ENCODE data around the gene FRMD5. TPM values are rescaled to one million over a fixed set of nuclear protein-coding genes. Genes with fewer than 3 reads are reported as not detected.
A peak's percentile ranks its signal among the peaks of the same experiment; 100 is the strongest.

FRMD5 gene
- polyA plus RNA-seq, 2 of the 4 experiments (the other 2 are of a cell fraction): 2.5 to 3.6 TPM

GRCh38 chr15:43824302-43825246, 370.5 kb downstream of the FRMD5 start, which contains the start of gene MFAP1:
MFAP1 (minus strand) TSS chr15:43824690; CDS start chr15:43824569, 121 bp downstream.
- DNase-seq (ENCODE audit: low read depth in 1 of 2, low spot score in 1 of 2): peak; percentile 90 to 96
- H3K9me3 ChIP-seq: no peaks in the 10 kb centered on the region
- H3K4me1 ChIP-seq: peaks cover 18% of the 10 kb centered on the region; the same call in 2 of the 3 replicates
- ATAC-seq: peak; percentile 89 to 94
- ChIA-PET POLR2A (interaction anchor here (0.8 to 1.2 kb wide), 7 partner anchors 20 to 888 kb away, joined by 3 to 7 read pairs (median 4); partner anchors contain the start of genes ELL3, HYPK and SERINC4), CTCF (no interaction called here)
- peak within 1 kb of the TSS; percentile 77 for H3K4me3 ChIP-seq
- peak within 1 kb of the TSS; percentile 88 for H3K4me2 ChIP-seq
- peak within 1 kb of the TSS; percentile 82 to 92 for H3K27ac ChIP-seq
- WGBS (ENCODE audit: missing lambda C conversion rate): 9% methylated on average over 46 of the region's 46 CpGs
- TF ChIP-seq POLR2A (IDR thresholded peaks at IDR 0.05; ENCODE audit: low read length) (peak; percentile 66), RFX5 (IDR thresholded peaks at IDR 0.05) (0 out of 2 replicates have a peak, but pooled peaks have one; percentile 21), ZFP36 (IDR thresholded peaks at IDR 0.05; ENCODE audit: borderline replicate concordance, partially characterized antibody) (no peak), JUN (IDR thresholded peaks at IDR 0.05) (peak; percentile 52 to 71; a peak in 2 of 5 replicates), PHF8 (IDR thresholded peaks at IDR 0.05; ENCODE audit: borderline replicate concordance, low read depth) (peak; percentile 67; the same call in 1 of the 2 replicates), CHD4 (IDR thresholded peaks at IDR 0.05; ENCODE audit: borderline replicate concordance) (no peak), HMGXB4 (CRISPR knock-in tag; IDR thresholded peaks at IDR 0.05; ENCODE audit: borderline replicate concordance) (no peak), CBX2 (IDR thresholded peaks at IDR 0.05; ENCODE audit: borderline replicate concordance, low read depth) (no peak), FOSB (CRISPR knock-in tag; IDR thresholded peaks at IDR 0.05) (no peak), JUNB (IDR thresholded peaks at IDR 0.05) (no peak), TFCP2L1 (CRISPR knock-in tag; IDR thresholded peaks at IDR 0.05) (no peak), GATA3 (IDR thresholded peaks at IDR 0.05; ENCODE audit: borderline replicate concordance) (no peak), MAX (IDR thresholded peaks at IDR 0.05) (peak; percentile 98), E2F6 (IDR thresholded peaks at IDR 0.05; ENCODE audit: borderline replicate concordance, low read depth) (peak; percentile 100), TP53 (CRISPR knock-in tag; IDR thresholded peaks at IDR 0.05) (no peak)
- TF ChIP-seq, protein P1, sequence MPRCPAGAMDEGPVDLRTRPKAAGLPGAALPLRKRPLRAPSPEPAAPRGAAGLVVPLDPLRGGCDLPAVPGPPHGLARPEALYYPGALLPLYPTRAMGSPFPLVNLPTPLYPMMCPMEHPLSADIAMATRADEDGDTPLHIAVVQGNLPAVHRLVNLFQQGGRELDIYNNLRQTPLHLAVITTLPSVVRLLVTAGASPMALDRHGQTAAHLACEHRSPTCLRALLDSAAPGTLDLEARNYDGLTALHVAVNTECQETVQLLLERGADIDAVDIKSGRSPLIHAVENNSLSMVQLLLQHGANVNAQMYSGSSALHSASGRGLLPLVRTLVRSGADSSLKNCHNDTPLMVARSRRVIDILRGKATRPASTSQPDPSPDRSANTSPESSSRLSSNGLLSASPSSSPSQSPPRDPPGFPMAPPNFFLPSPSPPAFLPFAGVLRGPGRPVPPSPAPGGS (IDR thresholded peaks at IDR 0.05): peak; percentile 57; the same call in 1 of the 3 replicates
- peak; percentile 67 for FAIRE-seq

DNA sequence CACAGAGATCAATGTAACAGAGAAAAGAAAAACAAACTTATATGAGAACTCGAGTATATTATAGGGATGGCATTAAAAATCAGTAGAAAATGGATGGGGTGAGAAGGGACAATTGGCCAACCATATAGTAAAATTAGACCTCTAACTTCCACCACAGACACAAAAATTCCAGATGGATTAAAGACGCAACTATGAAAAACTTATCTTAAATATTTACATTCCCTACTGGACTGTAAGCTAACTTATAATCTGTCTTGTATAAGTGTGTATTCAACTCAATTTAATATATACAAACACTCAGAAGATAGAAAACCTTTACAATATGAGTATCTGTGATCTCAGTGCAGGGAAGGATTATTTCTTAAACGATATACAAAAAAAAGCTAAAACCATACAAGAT, 373.6 kb downstream of the FRMD5 start:
- WGBS (ENCODE audit: missing lambda C conversion rate): 55% methylated on average over 3 of the region's 3 CpGs
- H3K4me1 ChIP-seq: peaks cover 10% of the 10 kb centered on the region; the same call in 2 of the 3 replicates
- 0 out of 3 replicates have a peak overlapping the region, but pooled peaks have one; percentile 13 for H3K4me2 ChIP-seq
- no peaks in the 10 kb centered on the region for H3K9me3 ChIP-seq
- no peak overlapping the region for H3K4me3 ChIP-seq
- no peak for TF ChIP-seq ATOH8 (CRISPR knock-in tag; IDR thresholded peaks at IDR 0.05; ENCODE audit: low read depth)
- TF ChIP-seq FOXS1 (CRISPR knock-in tag; IDR thresholded peaks at IDR 0.05): no peak
- no peak for TF ChIP-seq RAD21 (conservative IDR thresholded peaks at IDR 0.05 in 1 of 2, IDR thresholded peaks at IDR 0.05 in 1 of 2)
- TF ChIP-seq ZC3H11A (IDR thresholded peaks at IDR 0.05): no peak
- TF ChIP-seq TP53 (CRISPR knock-in tag; IDR thresholded peaks at IDR 0.05): no peak
- no peak for TF ChIP-seq ZNF302 (CRISPR knock-in tag; IDR thresholded peaks at IDR 0.05)
- no peak for TF ChIP-seq E2F6 (IDR thresholded peaks at IDR 0.05; ENCODE audit: borderline replicate concordance, low read depth)
- no peak for TF ChIP-seq EHF (CRISPR knock-in tag; IDR thresholded peaks at IDR 0.05)
- no peak for TF ChIP-seq MAFK (IDR thresholded peaks at IDR 0.05; ENCODE audit: partially characterized antibody)
- no peak for TF ChIP-seq EP300 (IDR thresholded peaks at IDR 0.05)
- no peak for TF ChIP-seq FOSB (CRISPR knock-in tag; IDR thresholded peaks at IDR 0.05)
- no peak for TF ChIP-seq ZFP36 (IDR thresholded peaks at IDR 0.05; ENCODE audit: borderline replicate concordance, partially characterized antibody)
- TF ChIP-seq EHMT2 (IDR thresholded peaks at IDR 0.05; ENCODE audit: low read depth): no peak
- ChIA-PET CTCF (interaction anchor here (0.8 to 1.2 kb wide), 4 partner anchors 9 to 29 kb away, joined by 3 to 4 read pairs (median 3); partner anchors contain the start of gene HYPK), POLR2A (no interaction called here)
- ATAC-seq (no peak), DNase-seq (ENCODE audit: low read depth in 1 of 2, low spot score in 1 of 2) (no peak), FAIRE-seq (no peak)
- H3K27ac ChIP-seq: no peak overlapping the region
